CD14-positive monocyte (primary cell): ENCODE results near the gene ZFYVE28. TPM values are rescaled to one million over a fixed set of nuclear protein-coding genes. Genes with fewer than 3 reads are reported as not detected.

Experiments
- DNase-seq, 3 donors: peaks; one replicate each; pipeline ENCODE4 v3.0.0-alpha.2; 2011 to 2022
- H2AFZ ChIP-seq: 2 replicates; pipeline ENCODE4 v1.6.0; 2012; ENCODE audit warnings: mild to moderate bottlenecking, low read depth, low read length, inconsistent platforms; ENCODE audit not compliant: insufficient read depth, poor library complexity, severe bottlenecking
- H3K27ac ChIP-seq, 2 donors: 1 replicate in 1 of 2; 2 replicates in 1 of 2; pipeline ENCODE4 v1.5.1; 2012 to 2013; ENCODE audit warnings: low read length in 2 of 2, control low read depth in 1 of 2, inconsistent platforms in 1 of 2, low read depth in 1 of 2, mild to moderate bottlenecking in 1 of 2
- H3K27me3 ChIP-seq, 2 donors: one replicate each; pipeline versions ENCODE4 v1.6.0 to v1.6.1; 2011 to 2013; ENCODE audit warnings: low read length in 2 of 2; ENCODE audit not compliant: control insufficient read depth in 2 of 2, insufficient read depth in 2 of 2
- H3K36me3 ChIP-seq, 2 donors: replicated peaks in 1 of 2; 1 replicate in 1 of 2; 2 replicates in 1 of 2; pipeline versions ENCODE4 v1.5.1 to v1.6.1; 2012 to 2013; ENCODE audit warnings: low read length in 2 of 2, control low read depth in 1 of 2, inconsistent platforms in 1 of 2, mild to moderate bottlenecking in 1 of 2; ENCODE audit not compliant: insufficient read depth in 2 of 2, control insufficient read depth in 1 of 2
- H3K4me1 ChIP-seq, 2 donors: 1 replicate in 1 of 2; 2 replicates in 1 of 2; pipeline versions ENCODE4 v1.5.1 to v1.6.1; 2012 to 2013; ENCODE audit warnings: low read length in 2 of 2, control low read depth in 1 of 2, inconsistent platforms in 1 of 2, mild to moderate bottlenecking in 1 of 2, moderate library complexity in 1 of 2; ENCODE audit not compliant: insufficient read depth in 2 of 2, control insufficient read depth in 1 of 2
- H3K4me2 ChIP-seq: replicated peaks from 2 replicates; pipeline ENCODE3; 2012; ENCODE audit warnings: low read length, moderate library complexity, mild to moderate bottlenecking; ENCODE audit not compliant: poor library complexity, severe bottlenecking; ENCODE audit errors: extremely low read depth
- H3K4me3 ChIP-seq, 3 experiments: fragments of 200-600 bp in 1 of 3; sonication (generic) in 1 of 3; replicated peaks in 1 of 3; 1 replicate in 2 of 3; 2 replicates in 1 of 3; pipeline ENCODE4 v1.5.1; 2011 to 2013; ENCODE audit warnings: low read length in 3 of 3, mild to moderate bottlenecking in 3 of 3, control low read depth in 2 of 3, low read depth in 2 of 3, inconsistent platforms in 1 of 3, moderate library complexity in 1 of 3
- H3K79me2 ChIP-seq: 2 replicates; pipeline ENCODE4 v1.6.0; 2012; ENCODE audit warnings: mild to moderate bottlenecking, control low read depth, inconsistent platforms, low read length, moderate library complexity; ENCODE audit not compliant: insufficient read depth
- H3K9ac ChIP-seq: 2 replicates; pipeline ENCODE4 v1.6.0; 2017; ENCODE audit warnings: low read length, mild to moderate bottlenecking; ENCODE audit not compliant: insufficient read depth, poor library complexity, severe bottlenecking
- H3K9me3 ChIP-seq, 2 donors: replicated peaks in 1 of 2; 1 replicate in 1 of 2; 2 replicates in 1 of 2; pipeline versions ENCODE4 v1.5.1 to v1.6.1; 2012 to 2013; ENCODE audit warnings: low read length in 2 of 2, control low read depth in 1 of 2; ENCODE audit not compliant: control insufficient read depth in 1 of 2, insufficient read depth in 1 of 2
- H4K20me1 ChIP-seq: 2 replicates; pipeline ENCODE4 v1.6.0; 2012; ENCODE audit warnings: mild to moderate bottlenecking, low read length, control low read depth, moderate library complexity; ENCODE audit not compliant: insufficient read depth
- H3K27ac Mint-ChIP-seq, 7 donors: one replicate each; pipeline ENCODE4 v1.8.0; 2020; ENCODE audit warnings: mild to moderate bottlenecking in 7 of 7, mixed read lengths in 7 of 7, moderate library complexity in 6 of 7, inconsistent platforms in 2 of 7
- H3K27me3 Mint-ChIP-seq, 3 donors: one replicate each; pipeline ENCODE4 v1.8.0; 2021 to 2022; ENCODE audit warnings: low read depth in 3 of 3, mild to moderate bottlenecking in 3 of 3, mixed read lengths in 3 of 3, moderate library complexity in 3 of 3, inconsistent platforms in 1 of 3
- H3K36me3 Mint-ChIP-seq, 2 donors: one replicate each; pipeline ENCODE4 v1.8.0; 2020; ENCODE audit warnings: mixed read lengths in 2 of 2, inconsistent platforms in 1 of 2, mild to moderate bottlenecking in 1 of 2
- H3K4me1 Mint-ChIP-seq: one replicate; pipeline ENCODE4 v1.8.0; 2020; ENCODE audit warnings: mild to moderate bottlenecking, mixed read lengths
- H3K4me3 Mint-ChIP-seq, 2 donors: one replicate each; pipeline ENCODE4 v1.8.0; 2020; ENCODE audit warnings: mild to moderate bottlenecking in 2 of 2, mixed read lengths in 2 of 2, moderate library complexity in 1 of 2
- H3K9me3 Mint-ChIP-seq, 7 donors: one replicate each; pipeline ENCODE4 v1.8.0; 2020 to 2022; ENCODE audit warnings: mixed read lengths in 7 of 7, mild to moderate bottlenecking in 6 of 7, moderate library complexity in 6 of 7, inconsistent platforms in 2 of 7
- WGBS: methylation state at CpG from one replicate; pipeline ENCODE4 v1.1.5; 2013; ENCODE audit warnings: missing lambda C conversion rate; ENCODE audit not compliant: insufficient coverage; 5-methylcytosine and 5-hydroxymethylcytosine counted together
- intact Hi-C, 2 donors: fragments of 100-400 bp; cut with micrococcal nuclease; formaldehyde crosslinking; loops; one replicate each; pipeline versions ENCODE4 v1.15.0 to v1.15.1; 2023
- polyA plus RNA-seq, 3 donors: library from polyadenylated mRNA; depleted of rRNA in 1 of 3; unstranded in 2 of 3; stranded (reverse) in 1 of 3; fragments of 300-500 nt in 2 of 3; fragments of >200 nt in 1 of 3; fragmentation: Illumina TruSeq in 2 of 3; gene quantifications; 1 replicate in 2 of 3; 2 replicates in 1 of 3; pipeline ENCODE4 v1.2.3, GENCODE V29; 2012 to 2021
- TF ChIP-seq, protein P1 (sequence below): fragments of 200-600 bp; IDR thresholded peaks from one replicate; pipeline ENCODE4 v1.8.0; 2022; ENCODE audit warnings: antibody characterized with exemption, mild to moderate bottlenecking

The ZFYVE28 gene
- polyA plus RNA-seq, 3 donors = 1.0 to 4.4 (median 1.1) TPM

- Mint-ChIP-seq H3K36me3 (no peaks in the 10 kb centered on the region), H3K27ac (no peak overlapping the region), H3K4me3 (no peak overlapping the region), H3K9me3 (peaks cover 5 to 20% (median 9%) of the 10 kb centered on the region in 7 donors), H3K4me1 (no peaks in the 10 kb centered on the region), H3K27me3 (peaks cover 2 to 4% (median 2%) of the 10 kb centered on the region in 3 donors)
- Histone ChIP-seq H3K79me2 (no peaks in the 10 kb centered on the region), H3K27ac (no peak overlapping the region), H3K4me2 (no peak overlapping the region), H3K4me1 (no peaks in the 10 kb centered on the region), H3K36me3 (no peaks in the 10 kb centered on the region), H3K9ac (no peak overlapping the region), H4K20me1 (no peaks in the 10 kb centered on the region), H3K4me3 (no peak overlapping the region), H2AFZ (no peak overlapping the region), H3K27me3 (no peaks in the 10 kb centered on the region), H3K9me3 (peaks cover 0 to 5% of the 10 kb centered on the region in 2 donors)
- TF ChIP-seq, protein P1, sequence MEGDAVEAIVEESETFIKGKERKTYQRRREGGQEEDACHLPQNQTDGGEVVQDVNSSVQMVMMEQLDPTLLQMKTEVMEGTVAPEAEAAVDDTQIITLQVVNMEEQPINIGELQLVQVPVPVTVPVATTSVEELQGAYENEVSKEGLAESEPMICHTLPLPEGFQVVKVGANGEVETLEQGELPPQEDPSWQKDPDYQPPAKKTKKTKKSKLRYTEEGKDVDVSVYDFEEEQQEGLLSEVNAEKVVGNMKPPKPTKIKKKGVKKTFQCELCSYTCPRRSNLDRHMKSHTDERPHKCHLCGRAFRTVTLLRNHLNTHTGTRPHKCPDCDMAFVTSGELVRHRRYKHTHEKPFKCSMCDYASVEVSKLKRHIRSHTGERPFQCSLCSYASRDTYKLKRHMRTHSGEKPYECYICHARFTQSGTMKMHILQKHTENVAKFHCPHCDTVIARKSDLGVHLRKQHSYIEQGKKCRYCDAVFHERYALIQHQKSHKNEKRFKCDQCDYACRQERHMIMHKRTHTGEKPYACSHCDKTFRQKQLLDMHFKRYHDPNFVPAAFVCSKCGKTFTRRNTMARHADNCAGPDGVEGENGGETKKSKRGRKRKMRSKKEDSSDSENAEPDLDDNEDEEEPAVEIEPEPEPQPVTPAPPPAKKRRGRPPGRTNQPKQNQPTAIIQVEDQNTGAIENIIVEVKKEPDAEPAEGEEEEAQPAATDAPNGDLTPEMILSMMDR = no peak
- peak in 1 of 3 donors; percentile 0 for DNase-seq
- intact Hi-C loops = no loop called here
- 100% methylated on average over 1 of the region's 3 CpGs for WGBS
Observed at GRCh38 chr4:2348786-2349185, 69.7 kb downstream of the ZFYVE28 start.

- H3K9ac ChIP-seq = no peak overlapping the region
- H4K20me1 ChIP-seq = no peaks in the 10 kb centered on the region
- no peaks in the 10 kb centered on the region for H3K4me1 ChIP-seq
- no peak for DNase-seq
- H3K4me3 ChIP-seq = no peak overlapping the region
- H3K27me3 ChIP-seq = no peaks in the 10 kb centered on the region
- TF ChIP-seq, protein P1 = no peak
- H3K4me2 ChIP-seq = no peak overlapping the region
- H3K9me3 ChIP-seq = peaks cover 0 to 5% of the 10 kb centered on the region in 2 donors
- WGBS = 86% methylated on average over 1 of the region's 4 CpGs
- no peak overlapping the region for H3K27ac ChIP-seq
- peaks cover 0 to 3% (median 2%) of the 10 kb centered on the region in 3 donors for H3K27me3 Mint-ChIP-seq
- H3K36me3 Mint-ChIP-seq = no peaks in the 10 kb centered on the region
- intact Hi-C loops = no loop called here
- H3K4me1 Mint-ChIP-seq = no peaks in the 10 kb centered on the region
- H3K9me3 Mint-ChIP-seq = peaks cover 5 to 20% (median 9%) of the 10 kb centered on the region in 7 donors
- no peak overlapping the region for H3K27ac Mint-ChIP-seq
- no peak overlapping the region for H3K4me3 Mint-ChIP-seq
- no peak overlapping the region for H2AFZ ChIP-seq
- no peaks in the 10 kb centered on the region for H3K79me2 ChIP-seq
- H3K36me3 ChIP-seq = no peaks in the 10 kb centered on the region
Observed at GRCh38 chr4:2347190-2347589, 71.3 kb downstream of the ZFYVE28 start.
